Smooth muscle cell (in vitro differentiated cells): Measurements from ENCODE around the gene AFDN. TPM values are rescaled to one million over a fixed set of nuclear protein-coding genes. Genes with fewer than 3 reads are reported as not detected.

Source experiments
- DNase-seq: peaks from one replicate; lab custom pipeline; 2025; ENCODE audit not compliant: unreplicated experiment; lab: John Stamatoyannopoulos, UW
- H2AFZ ChIP-seq: fragments of 200-600 bp; sonication (generic); 2 replicates; pipeline ENCODE4 v1.6.0; 2016; ENCODE audit warnings: antibody characterized with exemption, low read depth, mild to moderate bottlenecking
- H3F3A ChIP-seq: fragments of 200-600 bp; sonication (generic); 2 replicates; pipeline ENCODE4 v1.6.0; 2017; ENCODE audit warnings: antibody characterized with exemption, low read depth
- H3K27ac ChIP-seq: fragments of 200-600 bp; sonication (generic); 2 replicates; pipeline ENCODE4 v1.5.1; 2016; ENCODE audit warnings: low read depth, mild to moderate bottlenecking
- H3K27me3 ChIP-seq: fragments of 200-600 bp; sonication (generic); 2 replicates; pipeline ENCODE4 v1.6.1; 2016; ENCODE audit warnings: low read depth, mild to moderate bottlenecking
- H3K36me3 ChIP-seq: fragments of 200-600 bp; sonication (generic); 2 replicates; pipeline ENCODE4 v1.5.1; 2016; ENCODE audit warnings: low read depth
- H3K4me1 ChIP-seq: fragments of 200-600 bp; sonication (generic); 2 replicates; pipeline ENCODE4 v1.5.1; 2016; ENCODE audit warnings: low read depth
- H3K4me2 ChIP-seq: fragments of 200-600 bp; sonication (generic); 2 replicates; pipeline ENCODE4 v1.6.0; 2016; ENCODE audit warnings: mild to moderate bottlenecking
- H3K4me3 ChIP-seq: fragments of 200-600 bp; sonication (generic); 2 replicates; pipeline ENCODE4 v1.5.1; 2016; ENCODE audit warnings: mild to moderate bottlenecking
- H3K79me2 ChIP-seq: fragments of 200-600 bp; sonication (generic); 2 replicates; pipeline ENCODE4 v1.6.0; 2016; ENCODE audit warnings: low read depth, mild to moderate bottlenecking
- H3K9ac ChIP-seq: fragments of 200-600 bp; sonication (generic); 2 replicates; pipeline ENCODE4 v1.6.0; 2016; ENCODE audit warnings: low read depth
- H3K9me3 ChIP-seq: fragments of 200-600 bp; sonication (generic); replicated peaks from 2 replicates; pipeline ENCODE4 v1.5.1; 2016; ENCODE audit warnings: low read depth
- H4K20me1 ChIP-seq: fragments of 200-600 bp; sonication (generic); 2 replicates; pipeline ENCODE4 v1.6.0; 2016; ENCODE audit warnings: low read depth
- WGBS: methylation state at CpG from one replicate; pipeline ENCODE4 v1.1.7; 2016; ENCODE audit warnings: low lambda C conversion rate; 5-methylcytosine and 5-hydroxymethylcytosine counted together
- polyA plus RNA-seq: library from polyadenylated mRNA; unstranded; fragments of >200 nt; fragmentation: Nextera tagmentation; extraction: Ambion mirVana; gene quantifications from 2 replicates; pipeline ENCODE4 v1.2.1, GENCODE V29; 2016
- total RNA-seq: library from RNA; depleted of rRNA; stranded (reverse); fragments of >200 nt; gene quantifications from 2 replicates; pipeline ENCODE4 v1.2.3, GENCODE V29; 2014
- TF ChIP-seq, protein P1 (sequence below): fragments of 200-600 bp; sonication (generic); IDR thresholded peaks from 2 replicates; pipeline ENCODE4 v1.5.1; 2017; ENCODE audit warnings: borderline replicate concordance, mild to moderate bottlenecking, antibody characterized with exemption; ENCODE audit not compliant: insufficient read depth, poor library complexity, severe bottlenecking

AFDN gene
- total and polyA plus RNA-seq, 2 experiments from 2014 or later, result 52.3 to 98.8 TPM

DNA sequence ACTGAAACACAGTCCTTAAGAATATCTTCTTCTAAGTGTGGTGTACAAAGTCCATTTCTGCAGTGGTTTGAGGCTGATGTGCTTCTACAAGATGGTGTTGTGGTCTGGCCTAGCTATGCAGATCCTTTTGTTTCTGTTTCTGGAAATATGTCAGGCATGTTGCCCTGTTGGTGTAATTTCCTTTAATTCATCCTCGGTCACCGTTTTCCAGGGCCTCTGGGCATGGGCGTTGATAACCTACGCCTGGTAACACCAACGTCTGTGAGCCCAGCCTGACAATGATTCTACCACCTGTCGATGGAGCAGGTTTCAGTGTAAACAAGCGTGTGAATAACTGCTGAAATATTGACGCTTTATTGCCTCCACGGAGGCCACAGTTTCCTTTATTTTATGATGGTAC, 33.3 kb upstream of the AFDN start:
- Histone ChIP-seq H3K9ac (no peak overlapping the region), H3K27ac (no peak overlapping the region), H2AFZ (no peak overlapping the region), H3K36me3 (no peaks in the 10 kb centered on the region), H4K20me1 (no peaks in the 10 kb centered on the region), H3K79me2 (no peaks in the 10 kb centered on the region), H3K4me1 (peaks cover 2% of the 10 kb centered on the region), H3K27me3 (no peaks in the 10 kb centered on the region), H3K4me3 (no peak overlapping the region), H3F3A (no peaks in the 10 kb centered on the region), H3K4me2 (no peak overlapping the region), H3K9me3 (no peaks in the 10 kb centered on the region)
- WGBS, result 59% methylated on average over 9 of the region's 9 CpGs
- TF ChIP-seq, protein P1, sequence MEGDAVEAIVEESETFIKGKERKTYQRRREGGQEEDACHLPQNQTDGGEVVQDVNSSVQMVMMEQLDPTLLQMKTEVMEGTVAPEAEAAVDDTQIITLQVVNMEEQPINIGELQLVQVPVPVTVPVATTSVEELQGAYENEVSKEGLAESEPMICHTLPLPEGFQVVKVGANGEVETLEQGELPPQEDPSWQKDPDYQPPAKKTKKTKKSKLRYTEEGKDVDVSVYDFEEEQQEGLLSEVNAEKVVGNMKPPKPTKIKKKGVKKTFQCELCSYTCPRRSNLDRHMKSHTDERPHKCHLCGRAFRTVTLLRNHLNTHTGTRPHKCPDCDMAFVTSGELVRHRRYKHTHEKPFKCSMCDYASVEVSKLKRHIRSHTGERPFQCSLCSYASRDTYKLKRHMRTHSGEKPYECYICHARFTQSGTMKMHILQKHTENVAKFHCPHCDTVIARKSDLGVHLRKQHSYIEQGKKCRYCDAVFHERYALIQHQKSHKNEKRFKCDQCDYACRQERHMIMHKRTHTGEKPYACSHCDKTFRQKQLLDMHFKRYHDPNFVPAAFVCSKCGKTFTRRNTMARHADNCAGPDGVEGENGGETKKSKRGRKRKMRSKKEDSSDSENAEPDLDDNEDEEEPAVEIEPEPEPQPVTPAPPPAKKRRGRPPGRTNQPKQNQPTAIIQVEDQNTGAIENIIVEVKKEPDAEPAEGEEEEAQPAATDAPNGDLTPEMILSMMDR, result no peak
- no peak for DNase-seq

GRCh38 chr6:167794161-167795157, 32.3 kb upstream of the AFDN start:
- no peak overlapping the region for H3K4me3 ChIP-seq
- no peak for DNase-seq
- H3K79me2 ChIP-seq, result no peaks in the 10 kb centered on the region
- WGBS, result 95% methylated on average over 18 of the region's 18 CpGs
- no peak overlapping the region for H3K27ac ChIP-seq
- H3F3A ChIP-seq, result no peaks in the 10 kb centered on the region
- no peak overlapping the region for H3K4me2 ChIP-seq
- H2AFZ ChIP-seq, result no peak overlapping the region
- H3K9me3 ChIP-seq, result no peaks in the 10 kb centered on the region
- TF ChIP-seq, protein P1, result no peak
- H3K36me3 ChIP-seq, result no peaks in the 10 kb centered on the region
- no peaks in the 10 kb centered on the region for H3K27me3 ChIP-seq
- no peaks in the 10 kb centered on the region for H3K4me1 ChIP-seq
- H4K20me1 ChIP-seq, result no peaks in the 10 kb centered on the region
- H3K9ac ChIP-seq, result no peak overlapping the region

- Histone ChIP-seq H3K9me3 (no peaks in the 10 kb centered on the region), H3K79me2 (no peaks in the 10 kb centered on the region), H2AFZ (no peak overlapping the region), H3K9ac (no peak overlapping the region), H3K27ac (no peak overlapping the region), H4K20me1 (no peaks in the 10 kb centered on the region), H3K4me3 (no peak overlapping the region), H3K36me3 (no peaks in the 10 kb centered on the region), H3F3A (no peaks in the 10 kb centered on the region), H3K4me1 (no peaks in the 10 kb centered on the region), H3K27me3 (no peaks in the 10 kb centered on the region), H3K4me2 (no peak overlapping the region)
- no peak for DNase-seq
- TF ChIP-seq, protein P1, result no peak
- WGBS, result 88% methylated on average over 17 of the region's 17 CpGs
Observed at GRCh38 chr6:167795321-167795811, 31.3 kb upstream of the AFDN start.

DNA sequence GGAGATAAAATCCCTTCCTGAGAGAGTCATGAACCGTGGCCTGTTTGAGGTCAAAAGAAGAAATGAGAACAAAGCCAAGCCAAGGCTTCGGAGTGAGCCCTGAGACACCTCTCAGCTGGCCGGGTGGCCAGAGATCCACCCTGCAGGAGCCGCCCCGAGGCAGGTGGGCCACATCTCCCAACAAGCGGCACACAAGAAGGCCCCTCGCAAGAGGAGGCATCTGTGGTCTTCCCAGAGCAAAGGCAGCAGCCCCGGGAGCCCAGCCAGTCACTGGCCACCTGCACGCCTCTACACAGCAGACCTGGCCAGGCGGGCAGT, 30.9 kb upstream of the AFDN start:
- Histone ChIP-seq H3K4me3 (no peak overlapping the region), H2AFZ (no peak overlapping the region), H3K27me3 (no peaks in the 10 kb centered on the region), H3K9me3 (no peaks in the 10 kb centered on the region), H3K9ac (no peak overlapping the region), H3F3A (no peaks in the 10 kb centered on the region), H3K4me2 (no peak overlapping the region), H3K36me3 (no peaks in the 10 kb centered on the region), H3K27ac (no peak overlapping the region), H3K79me2 (no peaks in the 10 kb centered on the region), H4K20me1 (no peaks in the 10 kb centered on the region), H3K4me1 (no peaks in the 10 kb centered on the region)
- 98% methylated on average over 10 of the region's 10 CpGs for WGBS
- no peak for DNase-seq
- TF ChIP-seq, protein P1, result no peak
